ENCODE results near the gene MALRD1. TPM values are rescaled to one million over a fixed set of nuclear protein-coding genes. Genes with fewer than 3 reads are reported as not detected.

Gene MALRD1
- total RNA-seq, 4 donors from 2014 or later: 0.50 to 2.8 (median 1.6) TPM

- Histone ChIP-seq H3K27me3 (no peaks in the 10 kb centered on the region), H3K36me3 (no peaks in the 10 kb centered on the region), H3K4me3 (no peak overlapping the region), H3K9me3 (no peaks in the 10 kb centered on the region), H3K4me1 (no peaks in the 10 kb centered on the region), H3K27ac (no peak overlapping the region)
- TF ChIP-seq, protein P1, sequence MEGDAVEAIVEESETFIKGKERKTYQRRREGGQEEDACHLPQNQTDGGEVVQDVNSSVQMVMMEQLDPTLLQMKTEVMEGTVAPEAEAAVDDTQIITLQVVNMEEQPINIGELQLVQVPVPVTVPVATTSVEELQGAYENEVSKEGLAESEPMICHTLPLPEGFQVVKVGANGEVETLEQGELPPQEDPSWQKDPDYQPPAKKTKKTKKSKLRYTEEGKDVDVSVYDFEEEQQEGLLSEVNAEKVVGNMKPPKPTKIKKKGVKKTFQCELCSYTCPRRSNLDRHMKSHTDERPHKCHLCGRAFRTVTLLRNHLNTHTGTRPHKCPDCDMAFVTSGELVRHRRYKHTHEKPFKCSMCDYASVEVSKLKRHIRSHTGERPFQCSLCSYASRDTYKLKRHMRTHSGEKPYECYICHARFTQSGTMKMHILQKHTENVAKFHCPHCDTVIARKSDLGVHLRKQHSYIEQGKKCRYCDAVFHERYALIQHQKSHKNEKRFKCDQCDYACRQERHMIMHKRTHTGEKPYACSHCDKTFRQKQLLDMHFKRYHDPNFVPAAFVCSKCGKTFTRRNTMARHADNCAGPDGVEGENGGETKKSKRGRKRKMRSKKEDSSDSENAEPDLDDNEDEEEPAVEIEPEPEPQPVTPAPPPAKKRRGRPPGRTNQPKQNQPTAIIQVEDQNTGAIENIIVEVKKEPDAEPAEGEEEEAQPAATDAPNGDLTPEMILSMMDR (IDR thresholded peaks at IDR 0.05): no peak
- no peak for TF ChIP-seq POLR2AphosphoS5 (IDR thresholded peaks at IDR 0.05)
- ATAC-seq: no peak
- WGBS, 2 donors (ENCODE audit: low coverage in 1 of 2): 73 to 83% methylated on average over 2 to 3 of the region's 3 CpGs
Measured at GRCh38 chr10:19546224-19546623, 497.6 kb downstream of the MALRD1 start.

GRCh38 chr10:19549503-19549902 lies 500.9 kb downstream of the MALRD1 start:
- ATAC-seq: peak; percentile 48
- Histone ChIP-seq H3K9me3 (no peaks in the 10 kb centered on the region), H3K27ac (no peak overlapping the region), H3K4me1 (no peaks in the 10 kb centered on the region), H3K36me3 (no peaks in the 10 kb centered on the region), H3K4me3 (no peak overlapping the region), H3K27me3 (no peaks in the 10 kb centered on the region)
- no peak for TF ChIP-seq EP300 (IDR thresholded peaks at IDR 0.05)
- no peak for TF ChIP-seq POLR2AphosphoS5 (IDR thresholded peaks at IDR 0.05)
- TF ChIP-seq, protein P1 (IDR thresholded peaks at IDR 0.05): no peak
- no peak for TF ChIP-seq POLR2A (IDR thresholded peaks at IDR 0.05)
- WGBS, 2 donors (ENCODE audit: low coverage in 1 of 2): 44 to 63% methylated on average over 2 of the region's 2 CpGs

- 27 to 60% methylated on average over 2 of the region's 2 CpGs for WGBS, 2 donors (ENCODE audit: low coverage in 1 of 2)
- Histone ChIP-seq H3K36me3 (no peaks in the 10 kb centered on the region), H3K9me3 (no peaks in the 10 kb centered on the region), H3K27ac (no peak overlapping the region), H3K4me1 (peaks cover 0 to 9% (median 6%) of the 10 kb centered on the region in 3 donors), H3K4me3 (no peak overlapping the region), H3K27me3 (no peaks in the 10 kb centered on the region)
- no peak for ATAC-seq
- no peak for TF ChIP-seq POLR2AphosphoS5 (IDR thresholded peaks at IDR 0.05)
- no peak for TF ChIP-seq EP300 (IDR thresholded peaks at IDR 0.05)
- TF ChIP-seq, protein P1 (IDR thresholded peaks at IDR 0.05): no peak
- TF ChIP-seq POLR2A (IDR thresholded peaks at IDR 0.05): no peak
Measured at GRCh38 chr10:19556666-19557065, 508.1 kb downstream of the MALRD1 start.

DNA sequence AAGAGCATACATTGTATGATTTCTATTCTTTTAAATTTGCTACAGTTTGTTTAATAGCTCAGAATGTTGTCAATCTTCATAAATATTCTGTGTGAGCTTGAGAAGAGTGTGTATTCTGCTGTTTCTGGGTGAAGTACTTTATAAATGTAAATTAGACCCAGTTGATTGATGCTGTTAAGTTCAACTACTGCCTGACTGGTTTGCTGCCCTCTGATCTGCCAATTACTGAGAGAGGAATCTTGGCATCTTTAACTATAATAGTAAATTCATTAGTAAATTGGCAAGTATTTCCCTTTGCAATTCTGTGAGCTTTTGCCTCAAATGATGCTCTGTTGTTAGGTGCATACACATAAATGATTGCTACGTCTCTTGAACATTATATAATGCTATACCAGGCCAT lies 512.6 kb downstream of the MALRD1 start:
- TF ChIP-seq EP300 (IDR thresholded peaks at IDR 0.05) (no peak), POLR2AphosphoS5 (IDR thresholded peaks at IDR 0.05) (no peak), POLR2A (IDR thresholded peaks at IDR 0.05) (no peak)
- TF ChIP-seq, protein P1 (IDR thresholded peaks at IDR 0.05): no peak
- no peak overlapping the region for H3K4me3 ChIP-seq
- no peak for ATAC-seq
- no peaks in the 10 kb centered on the region for H3K36me3 ChIP-seq
- peaks cover 0 to 34% (median 6%) of the 10 kb centered on the region in 3 donors for H3K4me1 ChIP-seq
- H3K27me3 ChIP-seq: no peaks in the 10 kb centered on the region
- H3K9me3 ChIP-seq: no peaks in the 10 kb centered on the region
- WGBS, 2 donors (ENCODE audit: low coverage in 1 of 2): 92% methylated on average over 1 of the region's 1 CpG; no CpG with 5 or more reads in 1 of the 2 donors
- peak overlapping the region; percentile 68 to 73 (median 72) for H3K27ac ChIP-seq

GRCh38 chr10:19563388-19564141 lies 515.0 kb downstream of the MALRD1 start:
- Histone ChIP-seq H3K27ac (peak overlapping the region; percentile 2 to 64 (median 31)), H3K27me3 (no peaks in the 10 kb centered on the region), H3K36me3 (no peaks in the 10 kb centered on the region), H3K9me3 (no peaks in the 10 kb centered on the region), H3K4me3 (no peak overlapping the region), H3K4me1 (peaks cover 0 to 34% (median 6%) of the 10 kb centered on the region in 3 donors)
- TF ChIP-seq, protein P1 (IDR thresholded peaks at IDR 0.05): no peak
- TF ChIP-seq POLR2A (IDR thresholded peaks at IDR 0.05) (no peak), EP300 (IDR thresholded peaks at IDR 0.05) (no peak), POLR2AphosphoS5 (IDR thresholded peaks at IDR 0.05) (no peak)
- no peak for ATAC-seq
- WGBS, 2 donors (ENCODE audit: low coverage in 1 of 2): 79% methylated on average over 3 of the region's 4 CpGs; no CpG with 5 or more reads in 1 of the 2 donors
